Right renal pelvis (tissue), 4 donors: ENCODE results near the gene ZNF562. TPM values are rescaled to one million over a fixed set of nuclear protein-coding genes. Genes with fewer than 3 reads are reported as not detected.
"Not testable (repeated sequence)": the region's sequence is repeated elsewhere in the genome, so short reads cannot be mapped to it uniquely, and the experiment has no call there.

Experiments used
- DNase-seq, 4 donors: peaks; one replicate each; pipeline ENCODE4 v3.0.0-alpha.2; 2013; ENCODE audit warnings: low read depth in 4 of 4, low spot score in 3 of 4, missing footprints in 1 of 4
- polyA plus RNA-seq, 4 donors: library from polyadenylated mRNA; unstranded; fragments of 120-200 nt; gene quantifications; one replicate each; pipeline ENCODE4 v1.2.1, GENCODE V29; 2013; ENCODE audit not compliant: insufficient read length in 4 of 4

Gene ZNF562
- polyA plus RNA-seq, result 10 to 100 TPM; 20.4 to 26.5 (median 24.0) TPM

DNA sequence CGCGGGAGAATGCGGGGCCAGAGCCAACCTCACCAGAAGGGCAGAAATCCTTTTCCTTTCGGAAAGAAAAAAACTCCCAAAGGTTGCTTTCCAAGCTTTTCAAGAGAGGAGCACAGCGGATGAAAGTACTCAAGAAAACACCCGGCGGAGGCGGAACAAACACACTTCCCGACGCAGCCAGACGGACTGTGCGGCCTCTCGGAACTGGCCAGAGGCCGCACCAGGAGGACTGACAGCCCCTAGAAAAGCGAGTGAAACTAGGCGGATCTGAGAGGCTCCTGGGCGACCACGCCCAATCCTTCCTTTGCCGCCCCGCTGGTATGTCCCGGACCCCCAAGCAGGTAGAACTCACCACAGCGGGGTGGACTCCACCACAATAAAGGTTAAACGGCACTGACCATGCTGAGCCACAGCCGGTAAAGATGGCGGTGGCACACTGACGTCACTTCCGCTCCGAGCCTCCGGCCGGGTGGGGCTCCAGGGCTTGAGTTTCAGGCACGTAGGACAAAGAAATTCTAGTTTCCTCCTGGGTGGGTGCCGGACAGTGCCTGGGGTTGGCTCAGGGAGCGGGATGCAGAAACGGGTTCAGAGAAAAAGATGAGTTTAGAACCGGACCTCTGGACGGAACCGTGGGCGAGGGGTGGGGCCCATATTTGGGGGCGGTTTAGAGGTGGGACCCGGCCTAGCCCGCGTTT, at the start of gene ZNF562:
Gene ZNF562 (minus strand): TSS at position 438 of the 695 bp plus-strand sequence. CDS start 14,356 bp downstream, outside the sequence.
- peak; percentile 85 to 92 (median 88) for DNase-seq

DNA sequence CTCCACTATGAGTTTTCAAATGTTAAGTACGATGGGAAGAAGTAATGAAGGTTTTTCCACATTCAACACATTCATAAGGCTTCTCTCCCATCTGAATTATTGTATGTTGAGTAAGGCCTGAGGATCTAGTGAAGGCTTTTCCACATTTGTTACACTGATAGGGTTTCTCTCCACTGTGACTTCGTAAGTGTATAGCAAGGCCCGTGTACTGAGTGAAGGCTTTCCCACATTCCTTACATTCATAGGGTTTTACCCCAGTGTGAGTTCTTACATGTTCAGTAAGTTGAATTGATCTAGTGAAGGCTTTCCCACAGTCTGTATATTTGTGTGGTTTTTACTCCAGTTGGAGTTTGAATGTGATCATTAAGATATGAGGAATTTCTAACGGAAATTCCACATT, 49.3 kb upstream of the ZNF562 start:
- DNase-seq, result no peak

DNA sequence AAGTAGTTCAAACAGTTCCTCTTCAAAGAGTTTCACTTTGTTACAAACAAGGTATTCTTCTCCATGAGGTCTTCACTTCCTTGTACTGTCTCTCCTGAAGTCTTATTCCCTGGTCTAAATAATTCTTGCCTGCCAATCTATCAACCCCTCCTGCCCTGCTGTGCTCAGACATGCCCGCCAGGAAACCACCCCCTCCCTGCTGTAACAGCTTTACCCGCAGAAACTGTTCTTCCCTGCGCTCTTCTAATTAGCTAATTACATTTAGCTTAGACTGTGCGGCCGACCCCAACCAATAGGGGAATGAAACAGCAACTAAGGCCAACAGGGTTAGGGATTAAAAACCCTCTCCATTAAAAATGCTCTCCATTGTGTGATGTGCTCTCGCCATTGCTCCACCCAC, 47.0 kb upstream of the ZNF562 start:
- no peak for DNase-seq

DNA sequence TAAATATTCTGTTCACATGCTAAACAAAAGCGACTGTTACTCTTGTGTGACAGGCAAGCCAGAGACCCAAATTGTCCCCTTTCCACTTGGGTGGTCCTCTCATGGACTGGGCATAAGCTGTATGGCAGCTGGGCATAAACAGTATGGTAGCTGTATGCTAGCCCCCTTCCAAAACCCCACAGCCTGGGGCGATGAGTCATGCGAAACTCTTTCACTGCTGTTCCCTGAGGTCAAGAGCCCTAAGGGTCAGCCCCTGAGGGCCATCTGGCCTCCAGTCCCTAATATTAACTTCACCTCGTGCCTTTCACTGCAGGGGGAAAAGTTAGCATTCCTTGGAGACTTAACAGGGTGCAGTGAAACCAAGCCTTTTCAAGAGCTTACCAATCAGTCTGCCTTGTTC, 45.6 kb upstream of the ZNF562 start:
- no peak for DNase-seq

DNA sequence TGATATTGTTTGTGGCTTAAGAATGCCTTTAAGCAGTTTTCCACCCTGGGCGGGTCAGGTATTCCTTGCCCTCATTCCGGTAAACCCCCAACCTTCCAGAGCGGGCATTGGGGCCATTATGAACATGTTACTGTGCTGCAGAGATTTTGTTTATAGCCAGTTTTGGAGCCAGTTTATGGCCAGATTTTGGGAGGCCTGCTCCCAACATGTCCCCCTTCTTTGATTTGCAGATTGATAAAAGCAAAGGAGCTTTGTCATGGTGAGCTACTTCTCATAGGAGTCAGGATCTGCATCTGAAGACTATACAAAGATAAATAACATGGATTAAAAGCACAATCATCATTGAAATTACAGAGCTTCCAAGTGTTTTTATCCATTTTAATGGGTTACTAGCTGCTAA, 36.9 kb upstream of the ZNF562 start:
- no peak for DNase-seq

DNA sequence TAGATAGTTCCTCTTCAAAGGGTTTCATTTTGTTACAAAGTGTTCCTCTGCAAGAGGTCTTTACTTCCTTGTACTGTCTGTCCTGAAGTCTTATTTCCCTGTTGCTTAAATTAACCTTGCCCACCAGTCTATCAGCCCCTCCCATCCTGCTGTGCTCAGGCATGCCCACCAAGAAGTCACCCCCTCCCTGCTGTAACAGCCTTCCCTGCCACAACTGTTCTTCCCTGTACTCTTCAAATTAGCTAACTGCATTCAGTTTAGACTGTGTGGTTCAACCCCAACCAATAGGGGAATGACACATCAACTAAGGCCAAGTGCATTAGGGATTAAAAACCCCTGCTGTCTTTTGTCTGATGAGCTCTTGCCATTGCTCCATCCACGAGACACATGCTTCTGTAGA, 34.4 kb upstream of the ZNF562 start:
- DNase-seq, result no peak

- no peak for DNase-seq
Measured at GRCh38 chr19:9705836-9706235, 30.9 kb upstream of the ZNF562 start.

GRCh38 chr19:9702186-9702585, 27.3 kb upstream of the ZNF562 start:
- no peak for DNase-seq

- no peak for DNase-seq
Measured at GRCh38 chr19:9700229-9700981, 25.5 kb upstream of the ZNF562 start.

- DNase-seq, result not testable (repeated sequence)
Measured at GRCh38 chr19:9690301-9690700, 15.4 kb upstream of the ZNF562 start.

DNA sequence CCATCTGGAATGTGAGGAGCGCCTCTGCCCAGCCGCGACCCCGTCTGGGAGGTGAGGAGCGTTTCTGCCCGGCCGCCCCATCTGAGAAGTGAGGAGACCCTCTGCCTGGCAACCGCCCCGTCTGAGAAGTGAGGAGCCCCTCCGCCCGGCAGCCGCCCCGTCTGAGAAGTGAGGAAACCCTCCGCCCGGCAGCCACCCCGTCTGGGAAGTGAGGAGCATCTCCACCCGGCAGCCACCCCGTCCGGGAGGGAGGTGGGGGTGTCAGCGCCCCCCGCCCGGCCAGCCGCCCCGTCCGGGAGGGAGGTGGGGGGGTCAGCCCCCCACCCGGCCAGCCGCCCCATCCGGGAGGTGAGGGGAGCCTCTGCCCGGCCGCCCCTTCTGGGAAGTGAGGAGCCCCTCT, 5.1 kb upstream of the ZNF562 start:
- not testable (repeated sequence) for DNase-seq

DNA sequence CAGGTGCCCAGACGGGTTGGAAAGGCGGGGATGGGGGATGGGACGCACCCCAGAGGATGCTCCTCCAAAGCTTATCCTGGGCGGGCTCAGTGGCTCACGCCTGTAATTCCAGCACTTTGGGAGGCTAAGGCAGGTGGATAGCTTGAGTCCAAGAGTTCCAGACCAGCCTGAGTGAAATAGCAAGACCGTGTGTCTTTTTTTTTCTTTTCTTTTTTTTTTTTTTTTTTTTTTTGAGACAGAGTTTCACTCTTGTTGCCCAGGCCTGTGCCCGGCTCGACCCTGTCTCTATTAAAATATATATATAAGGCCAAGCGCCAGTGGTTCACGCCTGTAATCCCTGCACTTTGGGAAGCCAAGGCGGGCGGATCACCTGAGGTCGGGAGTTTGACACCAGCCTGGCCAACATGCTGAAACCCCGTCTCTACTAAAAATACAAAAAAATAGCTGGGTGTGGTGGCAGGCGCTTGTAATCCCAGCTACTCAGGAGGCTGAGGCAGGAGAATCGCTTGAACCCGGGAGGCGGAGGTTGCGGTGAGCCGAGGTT, 530 bp upstream of the ZNF562 start:
- not testable (repeated sequence) for DNase-seq

- no peak for DNase-seq
Measured at GRCh38 chr19:9673912-9674662, 813 bp downstream of the ZNF562 start.

DNA sequence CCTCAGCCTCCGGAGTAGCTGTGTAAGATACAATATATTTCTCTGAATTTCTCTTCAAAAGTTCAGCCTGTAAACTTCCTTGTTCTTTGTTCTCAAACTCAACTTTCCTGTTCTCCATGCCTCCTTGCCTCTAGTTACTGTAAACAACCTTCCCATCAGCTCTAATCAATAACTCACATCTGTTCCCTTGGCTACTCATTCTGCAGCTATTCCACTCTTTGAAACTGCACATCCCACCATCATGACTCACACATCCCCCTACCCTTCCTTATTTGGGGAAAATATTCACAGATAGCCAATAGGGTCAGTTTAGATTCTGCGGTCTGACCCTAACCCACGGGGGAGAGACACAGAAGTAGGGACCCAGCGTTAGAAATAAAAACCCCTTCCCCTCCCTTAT, 2.0 kb downstream of the ZNF562 start:
- no peak for DNase-seq

GRCh38 chr19:9671655-9672054, 3.2 kb downstream of the ZNF562 start:
- no peak for DNase-seq

DNA sequence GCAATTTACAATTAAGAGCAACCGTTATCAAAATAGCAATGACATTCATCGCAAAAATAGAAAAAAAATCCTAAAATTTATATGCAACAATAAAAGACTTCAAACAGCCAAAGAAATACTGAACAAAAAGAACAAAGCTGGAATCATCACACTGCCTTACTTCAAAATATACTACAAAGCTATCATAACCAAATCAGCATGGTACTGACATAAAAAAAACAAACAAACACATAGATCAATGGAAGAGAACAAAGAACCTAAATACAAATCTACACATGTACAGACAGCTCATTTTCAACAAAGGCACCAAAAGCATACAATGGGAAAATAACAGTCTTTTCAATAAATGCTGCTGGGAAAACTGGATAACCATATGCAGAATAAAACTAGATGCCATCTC, 6.4 kb downstream of the ZNF562 start:
- no peak for DNase-seq

GRCh38 chr19:9667898-9668297, 7.0 kb downstream of the ZNF562 start:
- DNase-seq, result no peak

DNA sequence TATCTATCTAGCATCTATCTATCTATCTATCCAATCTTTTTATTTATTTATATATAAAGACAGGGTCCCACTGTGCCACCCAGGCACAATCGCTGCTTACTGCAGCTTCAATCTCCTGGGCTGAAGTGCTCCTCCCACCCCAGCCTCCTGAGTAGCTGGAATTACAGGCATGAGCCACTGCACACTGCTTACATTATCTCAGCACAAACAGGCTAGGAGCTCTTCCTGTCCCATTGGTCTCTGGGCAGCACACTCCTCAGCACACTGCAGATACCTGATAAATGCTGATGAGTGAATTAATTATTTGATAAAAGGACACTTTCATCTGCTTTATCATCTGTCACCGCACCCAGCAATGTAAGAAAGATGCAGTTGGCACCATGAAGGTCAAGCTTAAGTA, 16.1 kb downstream of the ZNF562 start:
- DNase-seq, result no peak

GRCh38 chr19:9653066-9653555, 21.8 kb downstream of the ZNF562 start:
- DNase-seq, result not testable (repeated sequence)

- not testable (repeated sequence) for DNase-seq
Measured at GRCh38 chr19:9651464-9651863, 23.4 kb downstream of the ZNF562 start.

DNA sequence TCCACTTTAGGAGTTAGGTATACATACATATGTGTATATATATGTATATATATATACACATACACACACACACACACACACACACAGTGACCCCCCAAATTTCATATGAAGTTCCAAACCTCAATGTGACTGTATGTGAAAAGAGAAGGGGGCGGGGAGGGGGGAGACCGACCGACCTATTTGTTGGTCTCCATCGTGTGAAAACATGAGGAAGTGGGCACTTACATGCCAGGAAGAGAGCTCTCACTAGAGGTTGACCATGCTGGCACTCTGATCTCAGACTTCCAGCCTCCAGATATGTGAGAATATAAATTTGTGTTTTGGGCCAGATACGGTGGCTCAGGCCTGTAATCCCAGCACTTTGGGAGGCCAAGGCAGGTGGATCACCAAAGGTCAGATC, 24.6 kb downstream of the ZNF562 start:
- no peak for DNase-seq
